ENCODE data around the gene CTNND2. TPM values are rescaled to one million over a fixed set of nuclear protein-coding genes. Genes with fewer than 3 reads are reported as not detected.

The CTNND2 gene
- total and polyA plus RNA-seq, 10 of the 15 experiments (the other 5 are each of a cell fraction or from before 2014, with no cell fraction given): 0.02 to 0.16 (median 0.04) TPM; not detected in 7

GRCh38 chr5:11062397-11062796 is 841.8 kb downstream of the CTNND2 start:
- no peak for ATAC-seq
- no peaks in the 10 kb centered on the region for H4K20me1 ChIP-seq (ENCODE audit: control insufficient read depth, insufficient read depth)
- H2AFZ ChIP-seq (ENCODE audit: control insufficient read depth, low read depth, low read length): no peak overlapping the region
- BruUV-seq (replicated peaks): no TSS peak
- no peak overlapping the region for H3K4me2 ChIP-seq (ENCODE audit: control insufficient read depth, insufficient read depth)
- WGBS (ENCODE audit: insufficient coverage, insufficient replicate concordance, low lambda C conversion rate, missing lambda C conversion rate): 15% methylated on average over 7 of the region's 7 CpGs
- TF ChIP-seq MTA3 (IDR thresholded peaks at IDR 0.05; ENCODE audit: borderline replicate concordance, low read length) (no peak), REST (IDR thresholded peaks at IDR 0.05; ENCODE audit: low read depth, low read length) (no peak), ETV6 (conservative IDR thresholded peaks at IDR 0.05 in 1 of 2, IDR thresholded peaks at IDR 0.05 in 1 of 2; ENCODE audit: borderline replicate concordance in 1 of 2, low read depth in 1 of 2) (no peak), DPF2 (IDR thresholded peaks at IDR 0.05) (no peak), E2F4 (IDR thresholded peaks at IDR 0.05; ENCODE audit: low read depth, low read length) (no peak), BMI1 (IDR thresholded peaks at IDR 0.05; ENCODE audit: borderline replicate concordance) (no peak), FOXM1 (IDR thresholded peaks at IDR 0.05; ENCODE audit: low read depth, low read length) (no peak), PAX5 (IDR thresholded peaks at IDR 0.05; ENCODE audit: borderline replicate concordance, low read depth, low read length) (no peak), MAX (IDR thresholded peaks at IDR 0.05; ENCODE audit: low read depth, low read length) (no peak), RELA (IDR thresholded peaks at IDR 0.05; ENCODE audit: borderline replicate concordance, partially characterized antibody) (no peak), POLR2AphosphoS2 (IDR thresholded peaks at IDR 0.05; ENCODE audit: low read depth, low read length) (no peak), NBN (IDR thresholded peaks at IDR 0.05) (no peak), NFYB (IDR thresholded peaks at IDR 0.05; ENCODE audit: insufficient read depth, low read depth, low read length) (no peak), NR2C1 (IDR thresholded peaks at IDR 0.05) (no peak)
- in situ Hi-C loops (cut with MboI) (no loop called here), intact Hi-C loops (cut with micrococcal nuclease; ENCODE audit: unreplicated experiment) (no loop called here)
- H3K9me3 ChIP-seq (replicated peaks; ENCODE audit: control insufficient read depth, insufficient read depth, low read length): no peaks in the 10 kb centered on the region
- no peaks in the 10 kb centered on the region for H3K36me3 ChIP-seq (ENCODE audit: control insufficient read depth in 2 of 2, insufficient read depth in 2 of 2, low read length in 1 of 2)
- H3K79me2 ChIP-seq (ENCODE audit: control insufficient read depth, insufficient read depth, low read length): no peaks in the 10 kb centered on the region
- no peak overlapping the region for H3K4me3 ChIP-seq
- no peaks in the 10 kb centered on the region for H3K4me1 ChIP-seq (ENCODE audit: control insufficient read depth, insufficient read depth, low read length)
- no peak overlapping the region for H3K9ac ChIP-seq (ENCODE audit: control insufficient read depth, insufficient read depth, low read length)
- H3K27ac ChIP-seq (ENCODE audit: control insufficient read depth, insufficient read depth): no peak overlapping the region
- no peak for FAIRE-seq
- ChIA-PET POLR2A (no interaction called here), SMC1A (ENCODE audit: uncharacterized antibody, unreplicated experiment) (interaction anchor here (1.2 kb wide), 1 partner anchor 75 kb away, joined by 4 read pairs; no protein-coding TSS in a partner anchor), RAD21 (ENCODE audit: unreplicated experiment) (no interaction called here), CTCF (interaction anchor here (1.5 to 1.6 kb wide), 2 partner anchors 14 to 75 kb away, joined by 4 to 5 read pairs; no protein-coding TSS in a partner anchor)
- DNase-seq (ENCODE audit: low read depth, low spot score): no peak
- H3K27me3 ChIP-seq (replicated peaks in 1 of 2; ENCODE audit: control insufficient read depth in 2 of 2, insufficient read depth in 2 of 2, low read length in 1 of 2): no peaks in the 10 kb centered on the region; a peak in 1 of 4 replicates

All from GM12878 (cell line).